Naive thymus-derived CD4-positive, alpha-beta T cell (primary cell): ENCODE measurements around the gene AIMP2. TPM values are rescaled to one million over a fixed set of nuclear protein-coding genes. Genes with fewer than 3 reads are reported as not detected.
A peak's percentile ranks its signal among the peaks of the same experiment; 100 is the strongest.

Source experiments
- ATAC-seq: fragments of 150-1000 bp; cut with Tn5 transposase; 2 replicates; pipeline ENCODE4 v1.10.0; 2021; ENCODE audit warnings: mild to moderate bottlenecking, moderate library complexity
- CTCF ChIA-PET: fragments of 350-600 bp; sonication (Branson Sonifier 250); formaldehyde crosslinking; loops from one replicate; lab custom pipeline; 2021; ENCODE audit warnings: antibody characterized with exemption; lab: Charles Lee
- POLR2A ChIA-PET: fragments of 350-600 bp; sonication (Branson Sonifier 250); formaldehyde crosslinking; loops from one replicate; lab custom pipeline; 2021; ENCODE audit warnings: antibody characterized with exemption, inconsistent platforms; lab: Charles Lee
- DNase-seq, 9 donors: peaks; one replicate each; pipeline versions ENCODE4 v3.0.0 to v3.0.0-alpha.2; 2020 to 2022; ENCODE audit warnings: mixed read lengths in 1 of 9
- H3K27ac ChIP-seq: one replicate; pipeline ENCODE4 v1.7.0; 2013; ENCODE audit warnings: mild to moderate bottlenecking, low read depth, low read length, moderate library complexity
- H3K27me3 ChIP-seq, 2 donors: one replicate each; pipeline ENCODE4 v1.7.0; 2013; ENCODE audit warnings: low read length in 2 of 2, mild to moderate bottlenecking in 2 of 2, moderate library complexity in 2 of 2; ENCODE audit not compliant: control insufficient read depth in 2 of 2, insufficient read depth in 2 of 2
- H3K36me3 ChIP-seq, 3 experiments: 1 replicate in 2 of 3; 2 replicates in 1 of 3; pipeline ENCODE4 v1.7.0; 2013; ENCODE audit warnings: low read length in 3 of 3, mild to moderate bottlenecking in 3 of 3, moderate library complexity in 1 of 3; ENCODE audit not compliant: insufficient read depth in 3 of 3, control insufficient read depth in 2 of 3
- H3K4me1 ChIP-seq, 2 donors: one replicate each; pipeline ENCODE4 v1.7.0; 2013; ENCODE audit warnings: low read length in 2 of 2, mild to moderate bottlenecking in 2 of 2, moderate library complexity in 1 of 2; ENCODE audit not compliant: control insufficient read depth in 2 of 2, insufficient read depth in 2 of 2
- H3K4me3 ChIP-seq: 2 replicates; pipeline ENCODE4 v1.7.0; 2013; ENCODE audit warnings: mild to moderate bottlenecking, low read length
- H3K9me3 ChIP-seq, 3 experiments: 1 replicate in 2 of 3; 2 replicates in 1 of 3; pipeline ENCODE4 v1.7.0; 2013; ENCODE audit warnings: low read length in 3 of 3; ENCODE audit not compliant: control insufficient read depth in 2 of 3
- H3K27ac Mint-ChIP-seq, 9 donors: one replicate each; pipeline ENCODE4 v1.8.0; 2020 to 2022; ENCODE audit warnings: mixed read lengths in 9 of 9, mild to moderate bottlenecking in 8 of 9, moderate library complexity in 5 of 9, inconsistent platforms in 2 of 9
- H3K27me3 Mint-ChIP-seq, 5 donors: one replicate each; pipeline ENCODE4 v1.8.0; 2021 to 2022; ENCODE audit warnings: mixed read lengths in 5 of 5, mild to moderate bottlenecking in 1 of 5
- H3K36me3 Mint-ChIP-seq, 5 donors: one replicate each; pipeline ENCODE4 v1.8.0; 2020 to 2022; ENCODE audit warnings: mixed read lengths in 5 of 5, mild to moderate bottlenecking in 3 of 5, inconsistent platforms in 1 of 5
- H3K4me1 Mint-ChIP-seq, 7 donors: one replicate each; pipeline ENCODE4 v1.8.0; 2020 to 2022; ENCODE audit warnings: mixed read lengths in 7 of 7, mild to moderate bottlenecking in 3 of 7, inconsistent platforms in 1 of 7
- H3K4me3 Mint-ChIP-seq, 10 donors: one replicate each; pipeline ENCODE4 v1.8.0; 2020 to 2022; ENCODE audit warnings: mild to moderate bottlenecking in 10 of 10, mixed read lengths in 10 of 10, moderate library complexity in 6 of 10, inconsistent platforms in 2 of 10
- H3K9me3 Mint-ChIP-seq, 11 donors: one replicate each; pipeline ENCODE4 v1.8.0; 2020 to 2022; ENCODE audit warnings: mixed read lengths in 11 of 11, mild to moderate bottlenecking in 4 of 11, inconsistent platforms in 1 of 11, moderate library complexity in 1 of 11
- intact Hi-C, 2 donors: fragments of 100-400 bp; cut with micrococcal nuclease; formaldehyde crosslinking; loops; one replicate each; pipeline ENCODE4 v1.15.1; 2023
- polyA plus RNA-seq, 2 donors: library from polyadenylated mRNA; unstranded; fragments of 300-500 nt; fragmentation: Illumina TruSeq; gene quantifications; one replicate each; pipeline ENCODE4 v1.2.3, GENCODE V29; 2021
- total RNA-seq, 6 experiments: library from RNA in 5 of 6; stranded (reverse) in 5 of 6; gene quantifications; 1 replicate in 5 of 6; 2 replicates in 1 of 6; pipeline ENCODE4 v1.2.3 and lab custom pipeline; 2021 to 2026

AIMP2 gene
- total and polyA plus RNA-seq, 7 experiments from 2014 or later, result 5.0 to 37.9 (median 12.8) TPM

- POLR2A ChIA-PET, result interaction anchor here (1.3 to 1.5 kb wide), 2 partner anchors 17 kb away, joined by 3 read pairs; partner anchors contain the start of gene AIMP2
- Histone ChIP-seq H3K4me1 (peaks cover 10 to 15% of the 10 kb centered on the region in 2 donors), H3K27me3 (no peaks in the 10 kb centered on the region), H3K36me3 (peaks cover 11 to 83% (median 30%) of the 10 kb centered on the region in 3 experiments), H3K27ac (peak overlapping the region; percentile 72), H3K9me3 (no peaks in the 10 kb centered on the region), H3K4me3 (peak overlapping the region; percentile 14)
- H3K9me3 Mint-ChIP-seq, result no peaks in the 10 kb centered on the region
- peaks cover 10 to 51% (median 39%) of the 10 kb centered on the region in 5 donors for H3K36me3 Mint-ChIP-seq
- DNase-seq (peak; percentile 48 to 74 (median 69)), ATAC-seq (peak; percentile 98)
- CTCF ChIA-PET, result interaction anchor here (0.8 to 1.8 kb wide), 3 partner anchors 17 to 297 kb away, joined by 3 to 9 read pairs (median 4); partner anchors contain the start of genes AIMP2 and PMS2
- peak overlapping the region; percentile 88 to 96 (median 93) for H3K27ac Mint-ChIP-seq
- H3K27me3 Mint-ChIP-seq, result no peaks in the 10 kb centered on the region
- intact Hi-C loops, result loop anchor here in 1 of 2 donors (1.0 kb wide), 1 partner anchor 17 kb away; the partner anchor contains the start of genes AIMP2 and PMS2
- peaks cover 14 to 32% (median 26%) of the 10 kb centered on the region in 7 donors for H3K4me1 Mint-ChIP-seq
- H3K4me3 Mint-ChIP-seq, result peak overlapping the region; percentile 73 to 89 (median 83)
These were observed 17.1 kb downstream of the AIMP2 start for GRCh38 chr7:6026011-6026819.

GRCh38 chr7:6026820-6027311 lies 17.8 kb downstream of the AIMP2 start:
- ChIA-PET CTCF (interaction anchor here (0.8 to 1.8 kb wide), 3 partner anchors 17 to 297 kb away, joined by 3 to 9 read pairs (median 4); partner anchors contain the start of genes AIMP2 and PMS2), POLR2A (interaction anchor here (1.5 kb wide), 1 partner anchor 18 kb away, joined by 3 read pairs; the partner anchor contains the start of gene AIMP2)
- no peaks in the 10 kb centered on the region for H3K27me3 ChIP-seq
- no peak for DNase-seq
- peak overlapping the region; percentile 14 for H3K4me3 ChIP-seq
- H3K4me1 ChIP-seq, result peaks cover 15 to 17% of the 10 kb centered on the region in 2 donors
- intact Hi-C loops, result loop anchor here in 1 of 2 donors (1.0 kb wide), 1 partner anchor 18 kb away; the partner anchor contains the start of genes AIMP2 and PMS2
- ATAC-seq, result peak; percentile 35
- Mint-ChIP-seq H3K4me3 (peak overlapping the region in 9 of 10 donors; percentile 34 to 89 (median 83)), H3K27me3 (no peaks in the 10 kb centered on the region), H3K36me3 (peaks cover 8 to 48% (median 34%) of the 10 kb centered on the region in 5 donors), H3K27ac (peak overlapping the region; percentile 73 to 96 (median 93)), H3K9me3 (peaks cover 0 to 2% (median 0%) of the 10 kb centered on the region in 11 donors), H3K4me1 (peaks cover 14 to 34% (median 27%) of the 10 kb centered on the region in 7 donors)
- peak overlapping the region; percentile 72 for H3K27ac ChIP-seq
- H3K36me3 ChIP-seq, result peaks cover 11 to 81% (median 30%) of the 10 kb centered on the region in 3 experiments
- no peaks in the 10 kb centered on the region for H3K9me3 ChIP-seq

- CTCF ChIA-PET, result interaction anchor here (1.8 kb wide), 1 partner anchor 296 kb away, joined by 9 read pairs; no protein-coding TSS in a partner anchor
- DNase-seq, result no peak
- no peak overlapping the region for H3K4me3 ChIP-seq
- peaks cover 15 to 22% of the 10 kb centered on the region in 2 donors for H3K4me1 ChIP-seq
- no peak for ATAC-seq
- Mint-ChIP-seq H3K27me3 (no peaks in the 10 kb centered on the region), H3K36me3 (peaks cover 5 to 45% (median 27%) of the 10 kb centered on the region in 5 donors), H3K4me1 (peaks cover 14 to 34% (median 27%) of the 10 kb centered on the region in 7 donors), H3K27ac (peak overlapping the region in 5 of 9 donors; percentile 63 to 96 (median 94)), H3K9me3 (peaks cover 0 to 2% (median 0%) of the 10 kb centered on the region in 11 donors), H3K4me3 (no peak overlapping the region)
- POLR2A ChIA-PET, result interaction anchor here (1.5 kb wide), 1 partner anchor 19 kb away, joined by 3 read pairs; the partner anchor contains the start of gene AIMP2
- H3K9me3 ChIP-seq, result no peaks in the 10 kb centered on the region
- intact Hi-C loops, result no loop called here
- no peaks in the 10 kb centered on the region for H3K27me3 ChIP-seq
- H3K27ac ChIP-seq, result no peak overlapping the region
- peaks cover 11 to 78% (median 28%) of the 10 kb centered on the region in 3 experiments for H3K36me3 ChIP-seq
These were observed 18.8 kb downstream of the AIMP2 start for GRCh38 chr7:6027806-6028365.

GRCh38 chr7:6028563-6028962 lies 19.5 kb downstream of the AIMP2 start:
- Histone ChIP-seq H3K36me3 (peaks cover 11 to 77% (median 22%) of the 10 kb centered on the region in 3 experiments), H3K9me3 (no peaks in the 10 kb centered on the region), H3K4me1 (peaks cover 15 to 22% of the 10 kb centered on the region in 2 donors), H3K4me3 (no peak overlapping the region), H3K27me3 (no peaks in the 10 kb centered on the region), H3K27ac (no peak overlapping the region)
- peak overlapping the region in 6 of 9 donors; percentile 38 to 95 (median 71) for H3K27ac Mint-ChIP-seq
- intact Hi-C loops, result no loop called here
- H3K27me3 Mint-ChIP-seq, result no peaks in the 10 kb centered on the region
- DNase-seq, result no peak
- H3K4me3 Mint-ChIP-seq, result no peak overlapping the region
- ChIA-PET POLR2A (no interaction called here), CTCF (no interaction called here)
- H3K9me3 Mint-ChIP-seq, result peaks cover 0 to 2% (median 0%) of the 10 kb centered on the region in 11 donors
- peaks cover 14 to 37% (median 27%) of the 10 kb centered on the region in 7 donors for H3K4me1 Mint-ChIP-seq
- H3K36me3 Mint-ChIP-seq, result peaks cover 3 to 38% (median 24%) of the 10 kb centered on the region in 5 donors
- ATAC-seq, result no peak

GRCh38 chr7:6030988-6031387 lies 21.9 kb downstream of the AIMP2 start, which contains the start of gene ANKRD61:
ANKRD61 (plus strand) TSS chr7:6031376; CDS start chr7:6031376, 0 bp downstream.
- H3K9me3 ChIP-seq, result no peaks in the 10 kb centered on the region
- peaks cover 14 to 29% (median 22%) of the 10 kb centered on the region in 7 donors for H3K4me1 Mint-ChIP-seq
- H3K27ac ChIP-seq, result no peak within 1 kb of the TSS
- peak within 1 kb of the TSS in 7 of 9 donors; percentile 23 to 90 (median 67) for H3K27ac Mint-ChIP-seq
- CTCF ChIA-PET, result no interaction called here
- H3K4me3 Mint-ChIP-seq, result no peak within 1 kb of the TSS
- peaks cover 11 to 71% (median 12%) of the 10 kb centered on the region in 3 experiments for H3K36me3 ChIP-seq
- no peak for DNase-seq
- peaks cover 14 to 22% of the 10 kb centered on the region in 2 donors for H3K4me1 ChIP-seq
- no peak within 1 kb of the TSS for H3K4me3 ChIP-seq
- intact Hi-C loops, result no loop called here
- no peak for ATAC-seq
- no peaks in the 10 kb centered on the region for H3K27me3 Mint-ChIP-seq
- no peaks in the 10 kb centered on the region for H3K27me3 ChIP-seq
- H3K36me3 Mint-ChIP-seq, result peaks cover 0 to 46% (median 15%) of the 10 kb centered on the region in 5 donors
- peaks cover 0 to 2% (median 0%) of the 10 kb centered on the region in 11 donors for H3K9me3 Mint-ChIP-seq
- POLR2A ChIA-PET, result no interaction called here

- no peak overlapping the region for H3K4me3 Mint-ChIP-seq
- intact Hi-C loops, result no loop called here
- H3K4me3 ChIP-seq, result no peak overlapping the region
- peak overlapping the region in 7 of 9 donors; percentile 23 to 90 (median 67) for H3K27ac Mint-ChIP-seq
- H3K4me1 Mint-ChIP-seq, result peaks cover 10 to 23% (median 19%) of the 10 kb centered on the region in 7 donors
- H3K9me3 Mint-ChIP-seq, result peaks cover 0 to 2% (median 0%) of the 10 kb centered on the region in 11 donors
- H3K36me3 Mint-ChIP-seq, result peaks cover 0 to 50% (median 12%) of the 10 kb centered on the region in 5 donors
- peaks cover 11 to 73% (median 17%) of the 10 kb centered on the region in 3 experiments for H3K36me3 ChIP-seq
- DNase-seq (no peak), ATAC-seq (no peak)
- no peaks in the 10 kb centered on the region for H3K9me3 ChIP-seq
- CTCF ChIA-PET, result no interaction called here
- H3K27ac ChIP-seq, result no peak overlapping the region
- POLR2A ChIA-PET, result no interaction called here
- no peaks in the 10 kb centered on the region for H3K27me3 ChIP-seq
- no peaks in the 10 kb centered on the region for H3K27me3 Mint-ChIP-seq
- peaks cover 8 to 21% of the 10 kb centered on the region in 2 donors for H3K4me1 ChIP-seq
These were observed 22.5 kb downstream of the AIMP2 start for GRCh38 chr7:6031567-6031966.
